Common myeloid progenitor, CD34-positive (primary cell): ENCODE data around the gene PANK3.
"Not testable (repeated sequence)": the region's sequence is repeated elsewhere in the genome, so short reads cannot be mapped to it uniquely, and the experiment has no call there.

ENCODE experiments used
- CTCF ChIA-PET: fragments of 350-600 bp; sonication (Branson Sonifier 250); formaldehyde crosslinking; loops from one replicate; lab custom pipeline; 2021; ENCODE audit warnings: antibody characterized with exemption; lab: Charles Lee
- POLR2A ChIA-PET: fragments of 350-600 bp; sonication (Branson Sonifier 250); formaldehyde crosslinking; loops from one replicate; lab custom pipeline; 2021; ENCODE audit warnings: antibody characterized with exemption; lab: Charles Lee
- DNase-seq, 3 donors: peaks; one replicate each; pipeline versions ENCODE4 v3.0.0 to v3.0.0-alpha.2; 2013
- H3K27ac ChIP-seq, 2 experiments: 1 replicate in 1 of 2; 2 replicates in 1 of 2; pipeline ENCODE4 v1.7.0; 2013; ENCODE audit warnings: inconsistent platforms in 2 of 2, low read length in 2 of 2, mild to moderate bottlenecking in 2 of 2, low read depth in 1 of 2, moderate library complexity in 1 of 2; ENCODE audit not compliant: severe bottlenecking in 2 of 2, insufficient read depth in 1 of 2, poor library complexity in 1 of 2
- H3K27me3 ChIP-seq, 5 experiments: replicated peaks in 2 of 5; 1 replicate in 3 of 5; 2 replicates in 2 of 5; pipeline versions ENCODE4 v1.6.1 to v1.7.0; 2013; ENCODE audit warnings: low read length in 4 of 5, mild to moderate bottlenecking in 2 of 5, moderate library complexity in 2 of 5, inconsistent platforms in 1 of 5; ENCODE audit not compliant: insufficient read depth in 5 of 5, control insufficient read depth in 4 of 5
- H3K36me3 ChIP-seq, 4 experiments: 1 replicate in 2 of 4; 2 replicates in 2 of 4; pipeline versions ENCODE4 v1.6.1 to v1.7.0; 2013; ENCODE audit warnings: low read length in 3 of 4, control low read depth in 1 of 4, mild to moderate bottlenecking in 1 of 4; ENCODE audit not compliant: control insufficient read depth in 4 of 4, insufficient read depth in 4 of 4
- H3K4me1 ChIP-seq, 4 experiments: 1 replicate in 3 of 4; 2 replicates in 1 of 4; pipeline versions ENCODE4 v1.6.1 to v1.7.1; 2013; ENCODE audit warnings: low read length in 3 of 4, mild to moderate bottlenecking in 3 of 4, control low read depth in 1 of 4, inconsistent platforms in 1 of 4, moderate library complexity in 1 of 4; ENCODE audit not compliant: control insufficient read depth in 4 of 4, insufficient read depth in 4 of 4; ENCODE audit errors: control extremely low read depth in 1 of 4
- H3K4me3 ChIP-seq, 7 experiments: 1 replicate in 4 of 7; 2 replicates in 3 of 7; pipeline versions ENCODE4 v1.5.1 to v1.7.0; 2013; ENCODE audit warnings: mild to moderate bottlenecking in 7 of 7, low read length in 6 of 7, moderate library complexity in 6 of 7, inconsistent platforms in 2 of 7, low read depth in 2 of 7, control low read depth in 1 of 7; ENCODE audit not compliant: insufficient read depth in 4 of 7, control insufficient read depth in 1 of 7; ENCODE audit errors: extremely low read depth in 1 of 7
- H3K9me3 ChIP-seq, 5 experiments: 1 replicate in 4 of 5; 2 replicates in 1 of 5; pipeline versions ENCODE4 v1.6.1 to v1.7.1; 2013; ENCODE audit warnings: low read length in 4 of 5, mild to moderate bottlenecking in 2 of 5, inconsistent platforms in 1 of 5, low read depth in 1 of 5, moderate library complexity in 1 of 5; ENCODE audit not compliant: control insufficient read depth in 4 of 5, insufficient read depth in 2 of 5; ENCODE audit errors: control extremely low read depth in 1 of 5
- WGBS: methylation state at CpG from one replicate; pipeline ENCODE4 v1.1.5; 2013; ENCODE audit not compliant: insufficient coverage; 5-methylcytosine and 5-hydroxymethylcytosine counted together

Gene PANK3

DNA sequence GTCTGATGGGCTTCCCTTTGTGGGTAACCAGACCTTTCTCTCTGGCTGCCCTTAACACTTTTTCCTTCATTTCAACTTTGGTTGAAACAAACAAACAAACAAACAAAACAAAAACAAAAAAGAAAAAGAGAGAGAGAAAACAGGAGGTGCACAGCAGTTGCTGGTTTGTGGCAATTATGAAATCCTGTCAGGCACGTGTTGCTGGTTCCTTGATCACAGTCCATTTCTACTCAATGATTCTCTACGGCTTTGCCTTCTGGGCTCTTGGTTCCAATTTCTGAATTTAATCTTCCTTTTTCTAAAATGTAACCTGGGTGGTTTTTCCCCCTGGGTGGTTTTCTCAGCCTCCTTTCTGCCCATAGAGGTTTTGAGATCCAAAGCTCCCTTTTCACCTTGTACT is 17.8 kb upstream of the PANK3 start:
- WGBS, result 90% methylated on average over 2 of the region's 2 CpGs
- no peaks in the 10 kb centered on the region for H3K36me3 ChIP-seq
- ChIA-PET CTCF (no interaction called here), POLR2A (no interaction called here)
- no peak overlapping the region for H3K27ac ChIP-seq
- no peaks in the 10 kb centered on the region for H3K27me3 ChIP-seq
- no peak for DNase-seq
- H3K9me3 ChIP-seq, result no peaks in the 10 kb centered on the region
- H3K4me3 ChIP-seq, result no peak overlapping the region
- no peaks in the 10 kb centered on the region for H3K4me1 ChIP-seq

DNA sequence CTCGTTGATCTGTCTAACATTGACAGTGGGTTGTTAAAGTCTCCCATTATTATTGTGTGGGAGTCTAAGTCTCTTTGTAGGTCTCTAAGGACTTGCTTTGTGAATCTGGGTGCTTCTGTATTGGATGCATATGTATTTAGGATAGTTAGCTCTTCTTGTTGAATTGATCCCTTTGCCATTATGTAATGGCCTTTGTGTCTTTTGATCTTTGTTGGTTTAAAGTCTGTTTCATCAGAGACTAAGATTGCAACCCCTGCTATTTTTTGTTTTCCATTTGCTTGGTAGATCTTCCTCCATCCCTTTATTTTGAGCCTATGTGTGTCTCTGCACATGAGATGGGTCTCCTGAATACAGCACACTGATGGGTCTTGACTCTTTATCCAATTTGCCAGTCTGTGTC is 17.0 kb upstream of the PANK3 start:
- H3K4me3 ChIP-seq, H3K36me3 ChIP-seq, H3K9me3 ChIP-seq, CTCF ChIA-PET, H3K27me3 ChIP-seq, H3K27ac ChIP-seq, DNase-seq, POLR2A ChIA-PET, H3K4me1 ChIP-seq: not testable (repeated sequence)
- WGBS, result no CpG with 5 or more reads among the region's 1 CpG

DNA sequence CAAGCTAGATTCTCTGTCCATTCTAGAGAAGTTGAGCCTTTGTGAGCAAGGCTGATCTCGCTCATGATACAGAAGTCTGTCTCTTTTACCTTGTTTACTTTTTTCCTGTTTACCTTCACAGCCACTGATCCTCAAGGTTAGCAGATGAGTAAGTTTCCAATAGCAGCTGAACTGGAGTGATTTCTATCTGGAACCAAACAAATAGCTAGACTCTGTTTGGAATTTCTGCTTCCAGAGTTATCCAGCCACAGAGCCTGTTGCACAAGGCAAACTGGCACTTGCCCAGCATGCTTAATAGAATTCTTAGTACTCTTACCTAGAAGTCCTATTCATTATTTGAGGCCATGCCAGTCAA is 12.8 kb upstream of the PANK3 start:
- Histone ChIP-seq H3K27ac (no peak overlapping the region), H3K27me3 (no peaks in the 10 kb centered on the region), H3K4me3 (no peak overlapping the region), H3K9me3 (no peaks in the 10 kb centered on the region), H3K36me3 (no peaks in the 10 kb centered on the region), H3K4me1 (no peaks in the 10 kb centered on the region)
- POLR2A ChIA-PET, result no interaction called here
- WGBS, result 100% methylated on average over 1 of the region's 1 CpG
- DNase-seq, result no peak
- CTCF ChIA-PET, result interaction anchor here (1.4 kb wide), 1 partner anchor 18 kb away, joined by 4 read pairs; no protein-coding TSS in a partner anchor

- POLR2A ChIA-PET, result no interaction called here
- no peaks in the 10 kb centered on the region for H3K9me3 ChIP-seq
- H3K27ac ChIP-seq, result no peak overlapping the region
- H3K27me3 ChIP-seq, result no peaks in the 10 kb centered on the region
- no peak for DNase-seq
- WGBS, result 100% methylated on average over 2 of the region's 2 CpGs
- H3K36me3 ChIP-seq, result no peaks in the 10 kb centered on the region
- H3K4me3 ChIP-seq, result no peak overlapping the region
- no peaks in the 10 kb centered on the region for H3K4me1 ChIP-seq
- CTCF ChIA-PET, result interaction anchor here (1.2 to 1.4 kb wide), 2 partner anchors 8 to 18 kb away, joined by 4 read pairs; no protein-coding TSS in a partner anchor
These were observed 12.3 kb upstream of the PANK3 start for GRCh38 chr5:168591302-168592013.

DNA sequence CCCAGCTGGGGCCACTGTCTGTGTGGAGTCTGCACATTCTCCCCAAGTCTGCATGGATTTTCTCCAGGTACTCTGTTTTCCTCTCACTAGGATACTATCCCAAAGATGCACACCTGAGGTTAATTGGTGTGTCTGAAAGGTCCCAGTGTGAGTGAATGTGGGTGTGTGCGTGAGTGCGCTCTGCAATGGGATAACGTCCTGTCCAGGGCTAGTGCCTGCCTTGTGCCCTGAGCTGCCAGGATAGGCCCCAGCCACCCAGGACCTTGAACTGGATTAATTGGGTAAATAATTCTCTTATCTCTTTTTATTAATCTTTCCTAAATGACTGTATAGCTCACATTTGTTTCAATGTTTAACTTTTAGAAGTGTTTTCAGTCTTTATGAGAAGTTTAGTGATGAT is 11.5 kb upstream of the PANK3 start:
- H3K9me3 ChIP-seq, result no peaks in the 10 kb centered on the region
- H3K4me3 ChIP-seq, result no peak overlapping the region
- 83% methylated on average over 1 of the region's 3 CpGs for WGBS
- H3K4me1 ChIP-seq, result peaks cover 0 to 3% (median 1%) of the 10 kb centered on the region in 4 experiments
- H3K27me3 ChIP-seq, result no peaks in the 10 kb centered on the region
- POLR2A ChIA-PET, result no interaction called here
- no peak for DNase-seq
- no peaks in the 10 kb centered on the region for H3K36me3 ChIP-seq
- CTCF ChIA-PET, result interaction anchor here (1.2 kb wide), 1 partner anchor 9 kb away, joined by 4 read pairs; no protein-coding TSS in a partner anchor
- H3K27ac ChIP-seq, result no peak overlapping the region

DNA sequence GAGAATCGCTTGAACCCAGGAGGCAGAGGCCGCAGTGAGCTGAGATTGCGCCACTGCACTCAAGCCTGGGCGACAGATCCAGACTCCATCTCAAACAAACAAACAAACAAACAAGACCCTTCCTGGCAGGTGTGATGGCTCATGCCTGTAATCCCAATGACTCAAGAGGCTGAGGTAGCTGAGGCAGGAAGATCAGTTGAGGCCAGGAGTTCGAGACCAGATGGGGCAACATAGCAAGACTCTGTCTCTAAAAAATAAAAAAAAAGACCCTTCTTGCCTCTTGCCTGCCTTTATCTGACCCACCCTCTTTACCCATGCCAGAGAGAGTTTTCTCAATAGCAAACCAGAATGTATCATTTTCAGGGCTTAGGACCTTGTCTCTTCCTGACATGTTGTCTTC is 8.8 kb upstream of the PANK3 start:
- Histone ChIP-seq H3K27ac (no peak overlapping the region), H3K4me3 (no peak overlapping the region), H3K4me1 (peaks cover 6 to 30% (median 19%) of the 10 kb centered on the region in 4 experiments), H3K27me3 (no peaks in the 10 kb centered on the region), H3K36me3 (no peaks in the 10 kb centered on the region), H3K9me3 (no peaks in the 10 kb centered on the region)
- WGBS, result 100% methylated on average over 3 of the region's 5 CpGs
- DNase-seq, result no peak
- POLR2A ChIA-PET, result interaction anchor here (0.6 kb wide), 1 partner anchor 13 kb away, joined by 5 read pairs; no protein-coding TSS in a partner anchor
- CTCF ChIA-PET, result no interaction called here

GRCh38 chr5:168585119-168585856 is 6.1 kb upstream of the PANK3 start:
- ChIA-PET POLR2A (no interaction called here), CTCF (no interaction called here)
- peak overlapping the region in 1 of 7 experiments; percentile 10 for H3K4me3 ChIP-seq
- no peaks in the 10 kb centered on the region for H3K36me3 ChIP-seq
- peaks cover 0 to 2% (median 0%) of the 10 kb centered on the region in 5 experiments for H3K9me3 ChIP-seq
- 44% methylated on average over 3 of the region's 5 CpGs for WGBS
- H3K27me3 ChIP-seq, result no peaks in the 10 kb centered on the region
- H3K27ac ChIP-seq, result peak overlapping the region; percentile 22 to 46
- peaks cover 6 to 32% (median 22%) of the 10 kb centered on the region in 4 experiments for H3K4me1 ChIP-seq
- DNase-seq, result peak; percentile 34 to 91 (median 83)
